NCI-H2196 treated with DMSO at 0.1 percent for 48 hours (cell line): ENCODE measurements around the gene NTSR1.

Source experiments
- DNase-seq: peaks from one replicate; lab custom pipeline; 2025; ENCODE audit not compliant: unreplicated experiment; lab: John Stamatoyannopoulos, UW

The NTSR1 gene

GRCh38 chr20:62797671-62798532, 89.3 kb downstream of the NTSR1 start:
- DNase-seq: no peak

DNA sequence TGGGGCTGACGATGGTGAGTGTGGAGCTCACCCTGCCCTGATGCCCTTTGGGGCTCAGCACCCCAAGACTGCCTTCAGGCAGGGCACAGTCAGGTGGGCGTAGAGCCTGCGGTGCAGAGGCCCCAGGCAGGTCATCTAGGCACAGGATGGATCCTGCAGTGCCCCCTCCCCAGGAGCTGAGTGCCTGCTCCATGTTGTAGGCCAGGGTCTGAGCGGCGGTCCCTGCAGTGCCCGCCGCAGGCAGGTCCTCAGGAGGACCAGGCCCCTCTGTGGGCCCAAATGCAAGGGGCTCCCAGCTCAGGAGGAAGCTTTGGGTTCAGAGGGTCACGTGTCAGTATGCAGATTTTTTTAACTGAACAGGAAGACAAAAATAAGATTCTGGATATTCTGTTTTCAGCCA, 90.4 kb downstream of the NTSR1 start:
- DNase-seq: no peak

GRCh38 chr20:62799459-62799858, 90.8 kb downstream of the NTSR1 start:
- no peak for DNase-seq

DNA sequence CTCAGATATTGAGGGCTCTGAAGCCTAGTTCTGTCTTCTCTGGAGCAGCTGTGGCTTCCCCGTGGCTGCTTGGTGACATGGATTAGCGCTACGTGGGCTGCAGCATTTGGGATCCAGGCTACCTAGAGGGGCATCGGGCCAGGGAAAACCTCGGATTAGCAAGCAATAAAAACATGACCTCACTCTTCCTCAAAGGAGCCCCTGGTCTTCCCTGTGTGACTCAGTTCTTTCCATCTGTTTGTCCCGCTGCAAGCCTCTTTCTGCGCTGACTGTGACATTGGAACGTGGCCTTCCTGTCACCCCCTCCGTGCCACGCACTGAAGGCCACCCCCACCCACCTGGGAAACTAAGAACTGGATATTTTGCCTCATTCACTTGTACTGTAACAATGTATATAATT, 91.2 kb downstream of the NTSR1 start:
- no peak for DNase-seq

- no peak for DNase-seq
Measured at GRCh38 chr20:62800314-62801259, 92.0 kb downstream of the NTSR1 start.

DNA sequence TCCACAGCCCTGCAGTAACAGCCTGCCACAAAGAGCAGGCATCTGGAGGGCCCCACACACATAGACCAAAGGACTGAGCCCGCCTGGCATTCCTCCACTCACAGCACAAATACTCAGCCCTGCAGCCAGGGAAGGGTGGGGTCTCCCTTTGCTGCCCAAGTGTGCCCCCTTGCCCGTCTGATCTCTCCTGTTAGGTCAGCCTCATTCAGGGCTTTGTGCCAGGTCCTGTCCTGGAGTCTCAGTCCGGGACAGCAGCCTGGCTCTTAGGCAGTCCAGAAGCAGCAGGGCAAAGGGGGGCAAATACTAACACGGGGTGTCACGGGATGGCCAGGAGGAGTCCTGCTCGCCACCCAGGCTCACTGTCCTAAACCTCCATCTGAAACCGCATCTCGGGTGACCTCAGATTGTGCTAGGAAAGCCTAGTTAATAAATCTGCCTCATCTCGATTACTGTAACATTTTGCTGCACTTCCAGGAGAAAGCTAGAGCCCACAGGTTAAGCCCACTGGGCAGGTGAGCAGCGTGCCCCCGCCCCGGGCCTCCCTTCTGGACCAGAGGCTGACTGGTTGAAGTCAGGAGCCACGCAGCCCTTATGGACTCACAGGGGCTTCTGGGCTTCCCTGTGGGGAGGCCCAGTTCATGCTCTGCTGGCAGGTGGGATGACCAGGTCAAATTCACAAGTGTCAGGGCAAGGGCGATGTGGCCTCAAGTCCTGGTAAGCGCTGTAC, 92.8 kb downstream of the NTSR1 start:
- DNase-seq: no peak

DNA sequence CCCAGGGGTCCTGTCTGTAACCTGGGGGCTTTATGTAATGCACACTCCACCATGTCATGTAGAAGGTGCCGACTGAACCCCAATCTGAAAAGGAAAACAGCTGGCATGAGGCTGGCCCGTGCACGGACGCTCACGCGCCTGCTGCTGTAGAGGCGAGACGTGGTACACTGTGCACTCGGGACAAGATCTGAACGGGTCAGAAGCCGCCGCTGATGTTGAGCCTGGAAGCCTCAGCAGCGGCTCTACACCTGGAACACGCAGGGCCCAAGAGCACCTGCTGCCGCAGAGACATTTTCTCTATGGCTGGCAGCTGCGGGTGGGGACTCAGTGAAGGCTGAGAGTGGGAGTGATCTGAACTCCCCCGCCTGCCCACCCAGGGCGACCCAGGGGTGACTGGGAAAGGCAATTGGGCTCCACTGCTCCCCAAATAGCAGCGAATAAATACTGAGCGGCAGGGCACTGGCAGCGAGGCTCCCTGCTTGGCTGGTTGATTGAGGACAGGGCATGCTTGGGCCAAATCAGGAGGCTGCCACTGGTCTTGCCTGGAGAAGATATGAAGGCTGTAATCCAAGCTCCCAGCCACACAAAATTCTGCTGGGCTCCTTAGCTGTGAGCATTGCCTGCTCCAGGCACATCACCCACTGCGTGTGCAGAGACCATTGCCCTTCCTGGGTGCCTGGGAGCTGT, 93.5 kb downstream of the NTSR1 start:
- no peak for DNase-seq

- DNase-seq: no peak
Measured at GRCh38 chr20:62804021-62804626, 95.5 kb downstream of the NTSR1 start.

DNA sequence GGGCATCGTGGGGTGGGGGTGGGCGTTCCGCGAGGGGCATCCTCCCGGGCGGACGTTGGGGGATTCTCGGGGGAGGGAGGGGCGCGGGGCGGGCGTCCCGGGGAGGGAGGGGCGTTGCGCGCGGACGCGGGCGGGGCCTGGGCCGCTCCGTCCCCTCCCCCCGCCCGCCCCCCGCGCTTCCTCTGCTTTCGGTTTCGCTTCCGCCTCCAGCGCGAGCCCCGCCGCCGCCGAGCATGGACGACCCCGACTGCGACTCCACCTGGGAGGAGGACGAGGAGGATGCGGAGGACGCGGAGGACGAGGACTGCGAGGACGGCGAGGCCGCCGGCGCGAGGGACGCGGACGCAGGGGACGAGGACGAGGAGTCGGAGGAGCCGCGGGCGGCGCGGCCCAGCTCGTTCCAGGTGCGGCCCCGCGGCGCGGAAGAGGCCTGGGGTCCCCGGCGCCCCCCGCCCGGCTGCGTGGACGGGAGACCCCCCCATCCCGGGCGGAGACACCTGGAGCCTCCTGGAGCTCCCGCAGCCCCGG, 96.1 kb downstream of the NTSR1 start, which contains the start of gene OGFR:
TSS of gene OGFR (plus strand) at position 209 of the 528 bp plus-strand sequence. CDS start at position 234, 25 bp downstream.
- no peak for DNase-seq

DNA sequence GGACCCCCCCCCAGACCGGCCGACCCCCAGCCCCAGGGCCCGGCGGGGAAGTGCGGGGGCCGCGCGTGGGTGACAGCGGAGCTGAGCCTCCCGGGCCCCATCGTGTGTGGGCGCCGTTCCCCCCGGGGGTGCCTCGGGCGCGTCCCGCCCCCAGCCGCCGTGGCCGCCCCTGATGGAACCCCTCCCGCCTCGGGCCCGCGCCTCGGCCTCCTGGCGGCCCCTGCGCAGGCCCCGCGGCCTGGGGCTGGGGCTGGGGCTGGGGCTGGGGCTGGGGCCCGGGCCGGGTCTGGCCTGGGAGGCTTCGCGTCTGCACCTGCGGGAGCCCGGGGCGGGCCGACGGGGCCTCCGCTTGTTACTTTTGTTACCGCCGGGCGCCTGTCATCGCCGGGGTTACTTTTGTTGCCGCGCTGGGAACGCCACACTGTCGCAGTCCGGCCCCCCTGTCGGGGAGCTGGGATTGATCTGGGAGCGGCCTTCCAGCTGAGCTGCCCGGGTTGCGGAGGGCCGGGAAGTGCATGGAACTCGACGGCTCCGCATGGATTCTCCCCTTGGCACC, 96.6 kb downstream of the NTSR1 start:
- DNase-seq: no peak

DNA sequence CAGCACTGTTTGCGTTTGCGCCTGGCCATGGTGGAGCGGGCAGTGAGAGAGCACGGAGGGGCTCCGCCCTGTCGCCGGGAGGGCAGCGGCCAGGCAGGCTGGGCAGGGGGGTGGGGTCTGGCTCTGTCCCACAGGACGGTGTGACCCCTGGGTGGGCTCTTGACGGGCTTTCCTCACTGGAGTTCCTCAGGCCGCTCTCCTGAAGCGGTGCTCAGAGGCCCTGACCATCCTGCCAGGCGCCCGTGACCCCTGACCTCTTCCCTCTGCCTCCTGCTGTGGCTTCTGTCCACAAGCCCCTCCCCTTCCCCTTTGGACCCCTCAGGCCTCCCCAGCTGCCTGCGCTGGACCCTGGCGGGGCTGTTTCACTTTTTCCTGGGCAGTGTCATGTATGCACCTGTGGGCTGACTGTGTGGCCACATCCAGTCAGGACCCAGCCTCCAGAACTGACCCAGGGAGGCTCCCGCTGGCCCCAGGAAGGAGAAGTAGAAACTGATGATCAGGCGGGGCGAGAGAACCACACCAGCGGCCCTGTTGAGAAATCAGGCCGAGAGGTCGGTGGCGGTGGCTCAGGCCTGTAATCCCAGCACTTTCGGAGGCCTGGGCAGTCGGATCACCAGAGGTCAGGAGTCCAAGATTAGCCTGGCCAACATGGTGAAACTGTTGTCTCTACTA, 97.2 kb downstream of the NTSR1 start:
- DNase-seq: no peak

DNA sequence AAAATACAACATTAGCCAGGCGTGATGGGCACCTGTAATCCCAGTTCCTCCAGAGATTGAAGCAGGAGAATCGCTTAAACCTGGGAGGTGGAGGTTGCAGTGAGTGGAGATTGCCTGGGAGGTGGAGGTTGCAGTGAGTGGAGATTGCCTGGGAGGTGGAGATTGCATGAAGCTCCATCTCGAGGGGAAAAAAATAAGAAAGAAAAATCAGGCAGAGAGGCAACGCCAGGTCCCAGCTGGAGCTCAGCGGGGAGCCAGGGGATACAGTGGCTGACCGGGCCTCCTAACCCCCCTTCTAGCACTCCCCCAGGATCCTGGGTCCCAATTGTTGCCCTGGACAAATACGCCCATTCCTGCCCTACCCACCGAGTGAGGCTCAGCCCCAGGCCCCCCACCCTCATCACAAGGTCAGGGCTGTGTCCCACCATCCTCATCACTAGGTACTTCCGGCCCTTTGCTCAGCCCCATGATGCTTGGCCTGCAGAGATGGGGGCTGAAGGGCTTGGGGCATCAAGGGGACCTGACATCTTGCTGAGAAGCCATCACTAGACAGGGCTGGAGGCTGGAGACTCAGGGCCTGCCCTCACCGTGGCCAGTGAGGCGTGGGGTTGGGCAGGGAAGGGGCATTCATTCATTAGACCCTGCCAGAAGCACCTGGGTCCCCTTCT, 97.9 kb downstream of the NTSR1 start:
- DNase-seq: no peak

DNA sequence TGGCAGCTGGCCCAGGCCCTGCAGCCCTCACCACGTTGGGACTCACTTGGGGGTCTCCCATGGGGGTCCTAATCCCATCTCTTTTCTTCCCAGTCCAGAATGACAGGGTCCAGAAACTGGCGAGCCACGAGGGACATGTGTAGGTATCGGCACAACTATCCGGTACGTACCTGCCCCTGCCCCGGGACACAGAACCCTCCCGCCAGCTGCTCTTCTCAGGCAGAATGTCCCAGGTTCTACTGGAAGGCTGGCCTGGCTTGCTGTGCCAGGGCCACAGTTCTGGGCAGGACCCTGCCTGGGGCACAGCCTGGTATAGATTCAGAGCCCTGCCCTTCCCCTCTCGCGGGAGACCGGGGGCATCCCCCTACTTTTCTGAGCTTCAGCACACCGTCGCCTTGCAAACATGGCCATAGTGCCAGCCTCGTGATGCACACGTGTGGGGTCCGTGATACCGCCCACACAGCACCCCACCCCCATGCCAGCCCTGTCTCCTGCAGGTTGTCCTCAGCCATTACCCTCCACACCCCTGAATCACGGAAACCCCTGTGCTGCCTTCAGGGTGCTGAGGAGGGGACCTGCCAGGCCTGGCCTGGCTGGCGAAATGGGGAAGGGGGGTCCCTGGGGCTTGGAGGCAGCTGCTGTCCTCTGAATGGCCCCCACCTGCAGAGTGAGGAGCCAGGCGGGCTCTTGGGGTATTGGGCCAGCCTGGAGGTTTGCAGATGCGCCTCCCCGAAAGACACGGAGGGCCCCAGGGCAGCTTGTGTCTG, 99.0 kb downstream of the NTSR1 start:
- no peak for DNase-seq

DNA sequence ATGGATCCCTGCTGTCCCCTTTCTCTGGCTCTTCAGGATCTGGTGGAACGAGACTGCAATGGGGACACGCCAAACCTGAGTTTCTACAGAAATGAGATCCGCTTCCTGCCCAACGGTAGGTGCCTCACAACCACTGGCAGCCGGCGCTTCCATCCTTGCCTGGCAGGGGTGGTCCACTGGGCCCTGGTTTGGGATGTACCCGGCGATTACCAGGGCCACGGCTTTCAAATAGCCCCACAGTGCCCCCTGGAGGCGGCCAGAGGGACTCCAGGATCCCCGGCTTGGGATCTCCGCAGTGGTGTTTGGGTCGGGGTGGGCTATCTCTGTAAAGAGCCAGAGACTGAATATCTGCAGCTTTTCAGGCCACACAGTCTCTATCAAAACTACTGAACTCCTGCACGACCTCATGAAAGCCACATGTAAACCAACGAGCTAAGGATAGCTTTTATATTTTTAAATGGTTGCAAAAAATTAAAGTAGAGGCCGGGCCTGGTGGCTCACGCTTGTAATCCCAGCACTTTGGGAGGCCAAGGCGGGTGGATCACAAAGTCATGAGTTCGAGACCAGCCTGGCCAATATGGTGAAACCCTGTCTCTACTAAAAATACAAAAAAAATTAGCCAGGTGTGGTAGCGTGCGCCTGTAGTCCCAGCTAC, 99.7 kb downstream of the NTSR1 start:
- DNase-seq: peak; percentile 13

DNA sequence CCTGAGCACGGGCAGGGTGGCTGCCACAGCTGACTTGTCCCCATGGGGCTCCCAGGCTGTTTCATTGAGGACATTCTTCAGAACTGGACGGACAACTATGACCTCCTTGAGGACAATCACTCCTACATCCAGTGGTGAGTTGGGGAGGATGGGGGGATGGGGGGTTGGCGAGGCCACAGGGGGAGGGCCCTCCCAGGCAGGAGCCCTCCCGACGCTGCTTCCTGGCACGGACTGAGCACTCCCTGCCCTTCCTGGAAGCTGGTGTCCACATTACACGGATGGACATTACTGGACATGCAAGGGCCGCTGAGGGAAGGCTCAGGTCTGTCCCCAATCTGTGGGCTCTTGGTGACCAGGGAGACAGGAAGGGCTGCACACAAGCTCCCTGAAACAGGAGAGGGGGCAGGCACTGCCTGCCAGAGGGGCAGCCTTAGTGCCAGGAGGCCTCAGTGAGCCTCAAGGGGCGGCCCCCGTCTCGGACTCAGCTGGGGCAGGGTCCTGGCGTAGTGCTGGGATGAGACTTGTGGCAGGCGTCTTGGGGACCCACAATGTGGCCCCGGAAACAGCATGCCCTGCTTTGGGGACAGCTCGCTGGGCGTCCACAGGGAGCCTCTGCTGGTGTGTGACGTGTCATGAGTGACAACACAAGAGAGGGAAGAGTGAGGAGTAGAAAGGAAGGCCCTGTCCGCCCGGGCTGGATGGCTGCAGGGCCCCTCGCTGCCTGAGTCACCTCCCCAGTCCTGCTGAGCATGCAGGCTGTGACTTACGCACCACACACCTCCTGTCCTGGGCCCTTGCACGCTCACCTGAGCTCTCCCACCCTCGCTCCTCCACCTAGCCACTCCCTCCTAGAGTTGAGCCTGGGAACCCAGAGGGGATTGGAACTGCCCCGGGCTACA, 101.1 kb downstream of the NTSR1 start:
- no peak for DNase-seq

GRCh38 chr20:62811320-62811719, 102.7 kb downstream of the NTSR1 start:
- no peak for DNase-seq
